ENCODE results near the gene LGALS7. TPM values are rescaled to one million over a fixed set of nuclear protein-coding genes. Genes with fewer than 3 reads are reported as not detected.

Gene LGALS7
- total and polyA plus RNA-seq, 2 of the 13 experiments (the other 11 are each of a cell fraction or from before 2014, with no cell fraction given), result 0.73 TPM; not detected in 1

DNA sequence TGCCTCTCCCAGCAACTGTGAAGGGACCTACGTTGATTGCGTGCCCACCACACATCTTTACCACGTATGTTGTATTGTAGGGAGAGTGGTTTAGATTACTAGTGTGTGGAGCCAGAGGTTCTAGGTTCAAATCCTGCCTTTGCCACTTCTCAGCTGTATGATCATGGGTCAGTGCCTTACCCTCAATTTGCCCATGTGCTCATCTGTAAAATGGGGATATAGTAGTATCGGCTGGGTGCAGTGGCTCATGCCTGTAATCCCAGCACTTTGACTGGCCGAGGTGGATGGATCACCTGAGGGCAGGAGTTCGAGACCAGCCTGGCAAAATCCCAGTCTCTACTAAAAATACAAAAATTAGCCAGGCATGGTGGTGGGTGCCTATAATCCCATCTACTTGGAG, 40.0 kb upstream of the LGALS7 start:
- peaks cover 11 to 27% of the 10 kb centered on the region in 2 experiments; a peak in 4 of 5 replicates for H3K36me3 ChIP-seq (replicated peaks in 1 of 2; ENCODE audit: control insufficient read depth in 1 of 2, insufficient read depth in 2 of 2, low read length in 2 of 2)
- ATAC-seq, result no peak
- H3K27ac ChIP-seq (ENCODE audit: extremely low read length, insufficient read depth, low read length), result no peak overlapping the region
- no peak overlapping the region for H3K9ac ChIP-seq (ENCODE audit: insufficient read depth, low read depth, low read length)
- in situ Hi-C loops (cut with HindIII; ENCODE audit: extremely low pct_ligation_motif_present, low pct_unique_long_range_greater_than_20kb), result no loop called here
- H3K4me2 ChIP-seq (ENCODE audit: low read depth, low read length), result no peak overlapping the region
- ChIA-PET CTCF (ENCODE audit: low intra/inter-chr PET ratio, low total read pairs) (no interaction called here), POLR2A (no interaction called here)
- H3K9me3 ChIP-seq (ENCODE audit: low read length), result no peaks in the 10 kb centered on the region
- no peaks in the 10 kb centered on the region for H3K27me3 ChIP-seq (ENCODE audit: control insufficient read depth in 1 of 2, insufficient read depth in 2 of 2, low read length in 2 of 2)
- no peak overlapping the region for H3K4me3 ChIP-seq (replicated peaks in 1 of 3; ENCODE audit: insufficient read depth in 1 of 3, low read depth in 2 of 3, low read length in 3 of 3)
- no peaks in the 10 kb centered on the region for H4K20me1 ChIP-seq (ENCODE audit: insufficient read depth, low read length)
- TF ChIP-seq RFXANK (CRISPR knock-in tag; IDR thresholded peaks at IDR 0.05), result no peak
- 0 out of 2 replicates have a peak, but pooled peaks have one; percentile 11 for TF ChIP-seq ZMYM3 (CRISPR knock-in tag; IDR thresholded peaks at IDR 0.05)
- TF ChIP-seq ZBTB20 (CRISPR knock-in tag; IDR thresholded peaks at IDR 0.05; ENCODE audit: borderline replicate concordance, low read depth), result no peak
- TF ChIP-seq ZNF510 (CRISPR knock-in tag; IDR thresholded peaks at IDR 0.05; ENCODE audit: low read depth), result no peak
- peak; percentile 84 for TF ChIP-seq ZNF629 (CRISPR knock-in tag; conservative IDR thresholded peaks at IDR 0.05)
- 97% methylated on average over 6 of the region's 6 CpGs for WGBS (ENCODE audit: low lambda C conversion rate)
- no peaks in the 10 kb centered on the region for H3K79me2 ChIP-seq (ENCODE audit: insufficient read depth, low read length)
- no peak overlapping the region for H2AFZ ChIP-seq (ENCODE audit: low read length)
- no peak for DNase-seq (ENCODE audit: low spot score)
- BruUV-seq (replicated peaks), result no TSS peak
- intact Hi-C loops (cut with micrococcal nuclease; ENCODE audit: unreplicated experiment), result no loop called here
- no peak for FAIRE-seq
- H3K4me1 ChIP-seq (ENCODE audit: insufficient read depth, low read length), result peaks cover 19% of the 10 kb centered on the region

DNA sequence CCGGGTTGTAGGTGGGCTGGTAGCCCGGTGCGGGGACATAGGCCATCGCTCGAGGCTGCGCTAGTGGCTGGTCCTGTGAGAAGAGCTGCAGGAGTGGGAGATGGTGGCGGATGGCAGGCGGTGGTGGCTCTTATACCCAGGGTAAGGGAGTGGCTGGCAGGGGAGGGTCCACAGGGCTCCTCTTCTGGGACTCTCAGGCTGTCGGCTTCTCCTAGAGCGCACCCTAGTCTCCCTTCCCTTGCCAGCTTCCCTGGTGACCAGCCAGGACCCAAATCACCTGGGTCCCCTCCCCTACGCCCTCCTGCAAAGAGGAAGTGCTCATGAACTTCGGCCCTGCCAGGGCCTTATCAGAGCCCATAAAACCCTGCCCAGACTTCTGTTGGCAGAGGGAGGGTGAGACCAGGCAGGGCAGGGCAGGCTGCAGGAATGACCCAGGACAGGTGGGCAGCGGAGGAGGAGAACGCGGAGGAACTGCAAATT, 39.6 kb upstream of the LGALS7 start, which contains the start of gene LGALS4:
TSS of gene LGALS4 (minus strand) at position 105 of the 480 bp plus-strand sequence. CDS start at position 46, 59 bp downstream.
- H3K9me3 ChIP-seq (ENCODE audit: low read length), result no peaks in the 10 kb centered on the region
- no TSS peak for BruUV-seq (replicated peaks)
- FAIRE-seq, result no peak
- no peak within 1 kb of the TSS for H3K9ac ChIP-seq (ENCODE audit: insufficient read depth, low read depth, low read length)
- 94% methylated on average over 13 of the region's 15 CpGs for WGBS (ENCODE audit: low lambda C conversion rate)
- ChIA-PET CTCF (ENCODE audit: low intra/inter-chr PET ratio, low total read pairs) (no interaction called here), POLR2A (no interaction called here)
- H3K79me2 ChIP-seq (ENCODE audit: insufficient read depth, low read length), result no peaks in the 10 kb centered on the region
- H3K4me1 ChIP-seq (ENCODE audit: insufficient read depth, low read length), result peaks cover 24% of the 10 kb centered on the region
- in situ Hi-C loops (cut with HindIII; ENCODE audit: extremely low pct_ligation_motif_present, low pct_unique_long_range_greater_than_20kb), result no loop called here
- H3K4me3 ChIP-seq (replicated peaks in 1 of 3; ENCODE audit: insufficient read depth in 1 of 3, low read depth in 2 of 3, low read length in 3 of 3), result no peak within 1 kb of the TSS
- no peak within 1 kb of the TSS for H3K4me2 ChIP-seq (ENCODE audit: low read depth, low read length)
- TF ChIP-seq, protein P1, sequence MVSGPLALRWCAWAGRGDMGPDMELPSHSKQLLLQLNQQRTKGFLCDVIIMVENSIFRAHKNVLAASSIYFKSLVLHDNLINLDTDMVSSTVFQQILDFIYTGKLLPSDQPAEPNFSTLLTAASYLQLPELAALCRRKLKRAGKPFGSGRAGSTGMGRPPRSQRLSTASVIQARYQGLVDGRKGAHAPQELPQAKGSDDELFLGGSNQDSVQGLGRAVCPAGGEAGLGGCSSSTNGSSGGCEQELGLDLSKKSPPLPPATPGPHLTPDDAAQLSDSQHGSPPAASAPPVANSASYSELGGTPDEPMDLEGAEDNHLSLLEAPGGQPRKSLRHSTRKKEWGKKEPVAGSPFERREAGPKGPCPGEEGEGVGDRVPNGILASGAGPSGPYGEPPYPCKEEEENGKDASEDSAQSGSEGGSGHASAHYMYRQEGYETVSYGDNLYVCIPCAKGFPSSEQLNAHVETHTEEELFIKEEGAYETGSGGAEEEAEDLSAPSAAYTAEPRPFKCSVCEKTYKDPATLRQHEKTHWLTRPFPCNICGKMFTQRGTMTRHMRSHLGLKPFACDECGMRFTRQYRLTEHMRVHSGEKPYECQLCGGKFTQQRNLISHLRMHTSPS (CRISPR knock-in tag; IDR thresholded peaks at IDR 0.05; ENCODE audit: low read depth), result peak; percentile 60; the same call in 1 of the 2 replicates
- TF ChIP-seq NONO (IDR thresholded peaks at IDR 0.05) (no peak), NONO (CRISPR knock-in tag; conservative IDR thresholded peaks at IDR 0.05) (no peak), HNRNPL (IDR thresholded peaks at IDR 0.05; ENCODE audit: low read depth, low read length) (0 out of 2 replicates have a peak, but pooled peaks have one; percentile 54)
- intact Hi-C loops (cut with micrococcal nuclease; ENCODE audit: unreplicated experiment), result no loop called here
- no peaks in the 10 kb centered on the region for H4K20me1 ChIP-seq (ENCODE audit: insufficient read depth, low read length)
- ATAC-seq, result peak; percentile 40
- DNase-seq (ENCODE audit: low spot score), result no peak
- H3K36me3 ChIP-seq (replicated peaks in 1 of 2; ENCODE audit: control insufficient read depth in 1 of 2, insufficient read depth in 2 of 2, low read length in 2 of 2), result peaks cover 11 to 27% of the 10 kb centered on the region in 2 experiments; a peak in 4 of 5 replicates
- no peak within 1 kb of the TSS for H2AFZ ChIP-seq (ENCODE audit: low read length)
- H3K27ac ChIP-seq (ENCODE audit: extremely low read length, insufficient read depth, low read length), result no peak within 1 kb of the TSS
- no peaks in the 10 kb centered on the region for H3K27me3 ChIP-seq (ENCODE audit: control insufficient read depth in 1 of 2, insufficient read depth in 2 of 2, low read length in 2 of 2)

All from HepG2 (cell line).